Keratinocyte (primary cell): ENCODE measurements around the gene OARD1. TPM values are rescaled to one million over a fixed set of nuclear protein-coding genes. Genes with fewer than 3 reads are reported as not detected.
A peak's percentile ranks its signal among the peaks of the same experiment; 100 is the strongest.

Experiments used
- DNase-seq: peaks from one replicate; pipeline ENCODE4 v3.0.0-alpha.2; 2011; ENCODE audit warnings: low read depth, missing footprints, low spot score
- FAIRE-seq: peaks from 2 replicates; lab custom pipeline; 2011; peaks lifted over from hg19 to GRCh38; lab: Jason Lieb, UNC
- H2AFZ ChIP-seq: 2 replicates; pipeline ENCODE4 v1.6.0; 2012; ENCODE audit warnings: low read length, control low read depth, inconsistent platforms; ENCODE audit not compliant: control insufficient read depth
- H3K27ac ChIP-seq: 2 replicates; pipeline ENCODE4 v1.5.1; 2011; ENCODE audit warnings: low read length; ENCODE audit not compliant: control insufficient read depth, insufficient read depth
- H3K27me3 ChIP-seq: 3 replicates; pipeline ENCODE4 v1.6.0; 2011; ENCODE audit warnings: low read length; ENCODE audit not compliant: control insufficient read depth, insufficient read depth; ENCODE audit errors: extremely low read depth
- H3K36me3 ChIP-seq, 2 experiments: 2 replicates in 1 of 2; 3 replicates in 1 of 2; pipeline ENCODE4 v1.5.1; 2011; ENCODE audit warnings: low read length in 2 of 2, mild to moderate bottlenecking in 1 of 2; ENCODE audit not compliant: control insufficient read depth in 2 of 2, insufficient read depth in 2 of 2; ENCODE audit errors: extremely low read depth in 1 of 2
- H3K4me1 ChIP-seq: 3 replicates; pipeline ENCODE4 v1.5.1; 2011; ENCODE audit warnings: low read length; ENCODE audit not compliant: control insufficient read depth, insufficient read depth; ENCODE audit errors: extremely low read depth
- H3K4me2 ChIP-seq: 3 replicates; pipeline ENCODE4 v1.6.0; 2011; ENCODE audit warnings: low read depth, low read length; ENCODE audit not compliant: control insufficient read depth, insufficient read depth; ENCODE audit errors: extremely low read depth
- H3K4me3 ChIP-seq, 3 experiments: fragments of 200-600 bp in 1 of 3; sonication (generic) in 1 of 3; 2 replicates in 2 of 3; 3 replicates in 1 of 3; pipeline ENCODE4 v1.5.1; 2011 to 2016; ENCODE audit warnings: low read length in 3 of 3, mild to moderate bottlenecking in 3 of 3, control low read depth in 2 of 3, inconsistent platforms in 1 of 3, low read depth in 1 of 3, mixed read lengths in 1 of 3, mixed run types in 1 of 3, moderate library complexity in 1 of 3; ENCODE audit not compliant: control insufficient read depth in 2 of 3, insufficient read depth in 2 of 3; ENCODE audit errors: extremely low read depth in 1 of 3
- H3K79me2 ChIP-seq: 2 replicates; pipeline ENCODE4 v1.6.0; 2012; ENCODE audit warnings: low read length; ENCODE audit not compliant: control insufficient read depth, insufficient read depth
- H3K9ac ChIP-seq: 3 replicates; pipeline ENCODE4 v1.6.0; 2011; ENCODE audit warnings: low read length; ENCODE audit not compliant: control insufficient read depth, insufficient read depth; ENCODE audit errors: extremely low read depth
- H3K9me1 ChIP-seq: 3 replicates; pipeline ENCODE4 v1.6.0; 2011; ENCODE audit warnings: low read length; ENCODE audit not compliant: control insufficient read depth, insufficient read depth; ENCODE audit errors: extremely low read depth
- H3K9me3 ChIP-seq: 2 replicates; pipeline ENCODE4 v1.5.1; 2012; ENCODE audit warnings: low read depth, low read length; ENCODE audit not compliant: control insufficient read depth
- H4K20me1 ChIP-seq: 3 replicates; pipeline ENCODE4 v1.6.0; 2011; ENCODE audit warnings: low read length; ENCODE audit not compliant: control insufficient read depth, insufficient read depth; ENCODE audit errors: extremely low read depth
- CTCF ChIP-seq, 3 experiments: IDR thresholded peaks in 1 of 3; conservative IDR thresholded peaks in 1 of 3; optimal IDR thresholded peaks in 1 of 3; 2 replicates in 2 of 3; 3 replicates in 1 of 3; pipeline versions ENCODE3 to v1.5.1; 2011; ENCODE audit warnings: low read length in 3 of 3, mild to moderate bottlenecking in 3 of 3, moderate library complexity in 2 of 3, control low read depth in 1 of 3, inconsistent platforms in 1 of 3; ENCODE audit not compliant: insufficient read depth in 2 of 3; ENCODE audit errors: extremely low read depth in 1 of 3
- EZH2 ChIP-seq: IDR thresholded peaks from one replicate; pipeline ENCODE4 v1.6.1; 2012; ENCODE audit warnings: inconsistent platforms, mild to moderate bottlenecking, low read length, moderate library complexity
- dilution Hi-C: fragments of 300-500 bp; cut with MboI; formaldehyde crosslinking; loops from one replicate; pipeline ENCODE4 v1.7.0; 2020; ENCODE audit warnings: low sequenced_read_pairs; ENCODE audit not compliant: extremely low pct_ligation_motif_present
- polyA plus RNA-seq, 5 experiments: library from polyadenylated mRNA; depleted of rRNA in 3 of 5; stranded (reverse) in 3 of 5; stranded (forward) in 1 of 5; unstranded in 1 of 5; fragments of >200 nt; gene quantifications; 1 replicate in 1 of 5; 2 replicates in 3 of 5; 3 replicates in 1 of 5; pipeline versions ENCODE4 v1.2.1 to v1.2.3, GENCODE V29; 2011 to 2012; ENCODE audit warnings: missing spikeins in 2 of 5, low read depth in 1 of 5, low replicate concordance in 1 of 5

OARD1 gene
- polyA plus RNA-seq, 1 donor (not counting 4 experiments of a cell fraction or from before 2014, with no cell fraction given), result 20.3 TPM

GRCh38 chr6:41047745-41048732 lies 24.1 kb downstream of the OARD1 start:
- DNase-seq, result no peak
- Histone ChIP-seq H3K9me3 (no peaks in the 10 kb centered on the region), H3K4me1 (peaks cover 14% of the 10 kb centered on the region), H4K20me1 (no peaks in the 10 kb centered on the region), H3K27ac (no peak overlapping the region), H3K79me2 (no peaks in the 10 kb centered on the region), H3K27me3 (no peaks in the 10 kb centered on the region), H2AFZ (no peak overlapping the region), H3K4me2 (peak overlapping the region; percentile 12), H3K36me3 (no peaks in the 10 kb centered on the region), H3K9me1 (no peaks in the 10 kb centered on the region), H3K4me3 (no peak overlapping the region), H3K9ac (no peak overlapping the region)
- FAIRE-seq, result no peak
- no peak for TF ChIP-seq CTCF (optimal IDR thresholded peaks at IDR 0.05 in 1 of 3, IDR thresholded peaks at IDR 0.05 in 1 of 3, conservative IDR thresholded peaks at IDR 0.05 in 1 of 3; ENCODE audit: extremely low read depth in 1 of 3, insufficient read depth in 2 of 3, low read length in 3 of 3)
- TF ChIP-seq EZH2, result no peak
- dilution Hi-C loops, result no loop called here

DNA sequence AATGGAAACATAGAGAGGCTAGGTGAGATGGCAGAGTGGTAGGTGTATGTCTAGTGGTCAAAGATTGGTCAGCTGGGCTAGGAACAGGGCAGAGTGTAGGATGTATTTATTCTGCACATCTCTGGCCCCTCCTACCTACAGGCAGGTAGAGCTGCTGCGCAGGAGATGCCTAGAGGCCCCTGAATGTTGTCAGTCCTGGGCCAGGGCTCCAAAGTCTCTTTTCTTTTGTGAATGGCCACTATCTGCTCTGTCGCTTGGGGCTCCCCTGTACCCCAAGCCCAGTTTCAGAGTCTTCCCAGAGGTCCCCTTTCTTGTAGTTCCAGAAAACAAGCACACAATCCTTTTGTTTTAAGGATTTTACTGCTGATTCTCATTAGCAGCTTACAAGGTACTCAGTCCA lies 24.9 kb downstream of the OARD1 start:
- FAIRE-seq (no peak), DNase-seq (no peak)
- Histone ChIP-seq H2AFZ (no peak overlapping the region), H3K27me3 (no peaks in the 10 kb centered on the region), H3K9me3 (no peaks in the 10 kb centered on the region), H3K4me2 (no peak overlapping the region), H3K9ac (no peak overlapping the region), H3K4me3 (no peak overlapping the region), H3K79me2 (no peaks in the 10 kb centered on the region), H3K9me1 (no peaks in the 10 kb centered on the region), H4K20me1 (no peaks in the 10 kb centered on the region), H3K27ac (no peak overlapping the region), H3K36me3 (no peaks in the 10 kb centered on the region), H3K4me1 (peaks cover 14% of the 10 kb centered on the region)
- dilution Hi-C loops, result no loop called here
- TF ChIP-seq EZH2 (no peak), CTCF (optimal IDR thresholded peaks at IDR 0.05 in 1 of 3, IDR thresholded peaks at IDR 0.05 in 1 of 3, conservative IDR thresholded peaks at IDR 0.05 in 1 of 3; ENCODE audit: extremely low read depth in 1 of 3, insufficient read depth in 2 of 3, low read length in 3 of 3) (no peak)
